Coronary artery (tissue), 2 donors: ENCODE results near the gene LZTS3.

ENCODE experiments used
- DNase-seq: peaks from one replicate; pipeline ENCODE4 v3.0.0-alpha.2; 2017; ENCODE audit warnings: low spot score
- H3K27ac ChIP-seq, 2 donors: fragments of 200-600 bp; sonication (generic); one replicate each; pipeline ENCODE4 v1.5.1; 2016 to 2019
- H3K4me3 ChIP-seq: fragments of 200-600 bp; sonication (generic); 2 replicates; pipeline ENCODE4 v1.5.1; 2016; ENCODE audit warnings: mild to moderate bottlenecking, moderate library complexity
- TF ChIP-seq, protein P1 (sequence below): fragments of 200-600 bp; sonication (generic); IDR thresholded peaks from one replicate; pipeline ENCODE4 v1.5.1; 2019; ENCODE audit warnings: antibody characterized with exemption

LZTS3 gene

DNA sequence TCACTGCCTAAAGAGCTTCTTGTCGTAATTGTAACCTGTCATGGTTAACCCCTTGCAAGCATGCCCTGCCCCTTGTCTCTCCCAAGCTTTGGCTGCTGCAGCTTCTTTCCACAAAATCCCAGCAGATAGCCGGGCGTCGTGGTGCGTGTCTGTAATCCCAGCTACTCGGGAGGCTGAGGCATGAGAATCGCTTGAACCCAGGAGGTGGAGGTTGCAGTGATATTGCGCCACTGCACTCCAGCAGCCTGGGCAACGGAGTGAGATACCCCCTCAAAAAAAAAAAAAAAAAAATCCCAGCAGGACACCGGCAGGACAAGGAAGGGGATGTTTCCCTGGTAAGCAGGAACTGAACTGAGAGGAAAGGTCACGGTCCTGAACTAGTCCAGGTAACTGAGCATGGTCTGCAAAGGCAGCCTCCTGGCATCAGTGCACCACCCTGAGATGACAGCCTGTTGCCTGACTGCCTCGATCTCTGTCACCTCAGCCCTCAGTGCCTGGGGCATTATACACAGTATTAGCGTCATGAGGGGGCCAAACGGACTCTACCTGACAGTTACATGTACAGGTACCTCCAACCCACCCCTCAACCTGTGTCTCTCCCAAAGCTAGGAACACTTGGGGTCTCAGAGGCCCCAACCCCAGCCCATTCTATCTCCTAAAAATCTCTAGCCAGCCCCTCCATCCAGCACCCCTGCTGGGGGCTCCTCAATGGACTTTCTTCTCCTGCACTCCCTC lies 1.8 kb downstream of the LZTS3 start:
- no peak overlapping the region for H3K4me3 ChIP-seq
- TF ChIP-seq, protein P1, sequence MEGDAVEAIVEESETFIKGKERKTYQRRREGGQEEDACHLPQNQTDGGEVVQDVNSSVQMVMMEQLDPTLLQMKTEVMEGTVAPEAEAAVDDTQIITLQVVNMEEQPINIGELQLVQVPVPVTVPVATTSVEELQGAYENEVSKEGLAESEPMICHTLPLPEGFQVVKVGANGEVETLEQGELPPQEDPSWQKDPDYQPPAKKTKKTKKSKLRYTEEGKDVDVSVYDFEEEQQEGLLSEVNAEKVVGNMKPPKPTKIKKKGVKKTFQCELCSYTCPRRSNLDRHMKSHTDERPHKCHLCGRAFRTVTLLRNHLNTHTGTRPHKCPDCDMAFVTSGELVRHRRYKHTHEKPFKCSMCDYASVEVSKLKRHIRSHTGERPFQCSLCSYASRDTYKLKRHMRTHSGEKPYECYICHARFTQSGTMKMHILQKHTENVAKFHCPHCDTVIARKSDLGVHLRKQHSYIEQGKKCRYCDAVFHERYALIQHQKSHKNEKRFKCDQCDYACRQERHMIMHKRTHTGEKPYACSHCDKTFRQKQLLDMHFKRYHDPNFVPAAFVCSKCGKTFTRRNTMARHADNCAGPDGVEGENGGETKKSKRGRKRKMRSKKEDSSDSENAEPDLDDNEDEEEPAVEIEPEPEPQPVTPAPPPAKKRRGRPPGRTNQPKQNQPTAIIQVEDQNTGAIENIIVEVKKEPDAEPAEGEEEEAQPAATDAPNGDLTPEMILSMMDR: no peak
- DNase-seq: no peak
- no peak overlapping the region for H3K27ac ChIP-seq

DNA sequence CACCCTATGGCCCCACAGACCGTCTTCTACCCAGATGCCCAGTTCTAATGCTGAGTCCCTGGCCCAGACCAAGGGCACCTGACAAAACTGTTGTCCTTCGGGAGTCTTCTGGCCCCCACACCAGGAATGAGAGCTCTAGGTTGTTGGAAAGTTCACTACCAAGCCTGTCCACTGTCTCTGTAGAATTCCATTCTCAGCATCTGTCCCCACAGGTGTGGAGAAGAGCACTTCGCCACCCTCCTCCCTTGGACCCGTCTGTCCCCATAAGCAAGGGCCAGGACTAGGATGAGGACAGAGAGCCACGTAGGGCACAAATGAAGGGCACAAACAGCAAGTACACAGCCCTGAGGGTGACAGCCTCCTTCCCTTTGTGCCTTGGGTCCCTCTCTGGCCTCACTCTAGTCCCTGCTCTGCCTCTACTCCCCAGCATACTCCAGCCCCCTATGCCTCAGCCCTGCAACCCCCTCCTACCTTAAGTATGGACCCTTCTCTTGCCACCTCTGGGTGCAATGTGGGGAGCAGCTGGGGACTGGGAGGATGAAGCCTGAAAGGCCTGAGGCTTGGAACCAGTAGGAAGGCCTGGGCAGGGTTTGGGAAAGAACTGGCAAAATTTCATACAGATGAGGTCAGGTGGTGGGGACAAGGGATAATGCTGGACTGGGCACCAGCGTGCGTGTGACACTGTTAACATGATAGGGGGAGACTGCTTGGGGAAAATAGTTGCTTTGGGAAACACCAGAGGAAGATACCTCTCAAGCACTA lies 4.3 kb downstream of the LZTS3 start:
- TF ChIP-seq, protein P1: no peak
- no peak overlapping the region for H3K27ac ChIP-seq
- DNase-seq: no peak
- no peak overlapping the region for H3K4me3 ChIP-seq

DNA sequence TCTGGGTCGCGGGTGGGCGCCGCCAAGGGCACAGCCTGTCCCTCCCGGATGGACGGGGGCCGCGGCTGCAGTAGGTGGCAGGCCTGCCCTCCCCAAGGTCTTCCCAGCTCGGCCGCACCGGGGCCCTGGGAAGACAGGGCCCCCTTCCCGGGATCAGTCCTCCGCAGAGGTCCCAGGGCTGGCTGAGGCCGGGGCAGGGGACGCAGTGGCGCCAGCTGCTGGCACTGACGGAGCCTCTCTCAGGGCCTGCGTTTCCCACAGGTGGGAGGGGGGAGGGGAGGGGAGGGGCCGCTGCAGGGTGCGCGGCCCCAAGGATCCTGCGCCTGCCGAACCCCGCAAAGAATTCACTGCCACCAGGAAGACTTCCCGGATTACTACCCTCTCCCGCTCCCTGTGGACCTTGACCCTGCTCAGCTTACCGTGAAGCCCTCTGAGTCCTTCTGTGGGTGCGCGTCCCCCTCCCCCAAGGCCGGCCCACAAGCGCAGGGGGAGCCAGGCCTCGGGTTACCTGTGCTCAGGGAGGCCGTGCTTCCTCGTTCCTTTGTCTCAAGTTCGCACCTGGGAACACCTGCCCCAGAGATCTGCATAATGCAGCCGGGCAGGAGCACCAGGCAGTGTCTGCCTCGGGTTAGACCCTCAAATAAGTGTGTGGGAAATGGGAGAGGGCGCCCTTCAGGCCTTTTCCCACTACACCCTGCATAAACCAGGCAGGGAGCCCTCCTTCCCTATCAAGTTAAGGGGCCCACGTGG lies 5.1 kb downstream of the LZTS3 start:
- no peak overlapping the region for H3K27ac ChIP-seq
- DNase-seq: no peak
- TF ChIP-seq, protein P1: no peak
- no peak overlapping the region for H3K4me3 ChIP-seq

DNA sequence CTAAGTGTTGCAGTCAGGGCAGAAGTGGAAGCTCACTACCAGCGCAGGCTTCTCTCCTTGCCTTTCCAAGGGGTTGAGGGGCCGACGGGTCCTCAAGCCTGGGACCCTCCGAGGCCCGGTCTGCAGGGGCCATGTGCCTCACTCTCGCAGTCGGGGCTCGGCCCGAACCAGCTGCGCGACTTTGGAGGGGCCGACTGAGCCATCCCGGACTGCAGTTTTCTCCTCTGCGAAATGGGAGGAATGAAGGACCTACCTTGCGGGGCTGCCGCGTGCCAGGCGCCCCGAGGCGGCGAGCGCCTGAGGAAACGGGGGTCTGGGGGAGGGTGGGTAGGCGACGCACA lies 5.6 kb downstream of the LZTS3 start:
- Histone ChIP-seq H3K27ac (no peak overlapping the region), H3K4me3 (no peak overlapping the region)
- TF ChIP-seq, protein P1: no peak
- no peak for DNase-seq

DNA sequence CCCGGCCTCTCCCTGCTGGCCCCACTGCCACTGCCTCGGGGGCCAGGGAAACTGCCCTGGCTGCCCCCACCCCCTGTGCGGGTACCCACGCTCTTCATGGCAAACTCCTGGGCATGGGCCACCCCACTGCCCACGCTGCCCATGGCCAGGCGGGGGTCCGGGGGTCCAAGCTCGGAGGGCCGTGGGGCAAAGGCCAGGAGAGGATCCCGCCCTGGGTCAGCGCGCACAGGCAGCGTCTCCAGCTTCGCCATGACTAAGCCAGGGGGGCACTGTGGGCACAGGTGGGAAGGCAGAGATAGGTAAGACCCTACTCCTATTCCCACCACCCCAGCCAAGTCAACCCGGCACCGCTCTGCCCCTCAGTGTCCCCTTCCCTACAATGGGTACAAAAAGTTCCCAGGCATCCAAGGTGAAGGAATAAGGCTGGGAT lies 6.4 kb downstream of the LZTS3 start:
- Histone ChIP-seq H3K27ac (no peak overlapping the region), H3K4me3 (no peak overlapping the region)
- TF ChIP-seq, protein P1: no peak
- DNase-seq: no peak

DNA sequence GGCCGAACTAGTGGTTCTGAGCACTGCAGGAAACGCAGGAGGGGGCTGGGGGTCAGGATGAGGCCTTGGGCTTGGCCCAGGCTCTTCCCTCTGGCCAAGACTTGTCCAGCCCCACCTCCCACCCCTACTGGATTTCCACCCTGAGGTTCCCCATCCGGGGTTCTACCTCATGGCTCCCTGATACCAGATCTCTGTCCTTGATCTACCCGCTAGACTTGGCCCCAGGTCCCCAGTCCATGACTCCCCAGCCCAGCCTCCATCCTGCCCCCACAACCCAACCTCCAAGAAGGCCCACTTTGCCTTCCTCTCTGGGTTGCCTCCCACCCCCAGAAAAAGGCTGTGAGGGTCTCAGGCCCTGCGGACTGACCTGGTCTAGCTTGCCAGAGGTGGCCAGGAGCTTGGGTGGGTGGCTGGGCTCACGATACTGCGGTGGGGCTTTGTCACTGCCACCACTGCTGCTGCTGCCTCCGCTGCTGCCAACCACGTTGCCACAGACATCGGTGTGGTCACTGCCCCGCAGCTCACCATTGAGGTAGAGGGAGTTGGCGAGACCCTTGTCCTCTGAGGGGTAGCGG lies 6.9 kb downstream of the LZTS3 start:
- H3K4me3 ChIP-seq: no peak overlapping the region
- DNase-seq: no peak
- TF ChIP-seq, protein P1: no peak
- no peak overlapping the region for H3K27ac ChIP-seq
